Mononuclear cell (primary cell): ENCODE data around the gene PRDM8. TPM values are rescaled to one million over a fixed set of nuclear protein-coding genes. Genes with fewer than 3 reads are reported as not detected.

ENCODE experiments used
- H3K27me3 ChIP-seq: 2 replicates; pipeline ENCODE4 v1.6.0; 2011; ENCODE audit warnings: low read length, control low read depth; ENCODE audit not compliant: insufficient read depth
- H3K4me1 ChIP-seq: 2 replicates; pipeline ENCODE4 v1.5.1; 2011; ENCODE audit warnings: mild to moderate bottlenecking, low read length, control low read depth; ENCODE audit not compliant: insufficient read depth
- H3K4me3 ChIP-seq: 2 replicates; pipeline ENCODE4 v1.5.1; 2011; ENCODE audit warnings: mild to moderate bottlenecking, low read length, moderate library complexity
- H3K9me3 ChIP-seq: 2 replicates; pipeline ENCODE4 v1.5.1; 2011; ENCODE audit warnings: low read depth, mild to moderate bottlenecking, control low read depth, low read length
- total RNA-seq: library from RNA; depleted of rRNA; stranded (reverse); fragments of >200 nt; gene quantifications from one replicate; pipeline ENCODE4 v1.2.3, GENCODE V29; 2012

Gene PRDM8
- total RNA-seq, 1 donor, result 4.8 TPM

DNA sequence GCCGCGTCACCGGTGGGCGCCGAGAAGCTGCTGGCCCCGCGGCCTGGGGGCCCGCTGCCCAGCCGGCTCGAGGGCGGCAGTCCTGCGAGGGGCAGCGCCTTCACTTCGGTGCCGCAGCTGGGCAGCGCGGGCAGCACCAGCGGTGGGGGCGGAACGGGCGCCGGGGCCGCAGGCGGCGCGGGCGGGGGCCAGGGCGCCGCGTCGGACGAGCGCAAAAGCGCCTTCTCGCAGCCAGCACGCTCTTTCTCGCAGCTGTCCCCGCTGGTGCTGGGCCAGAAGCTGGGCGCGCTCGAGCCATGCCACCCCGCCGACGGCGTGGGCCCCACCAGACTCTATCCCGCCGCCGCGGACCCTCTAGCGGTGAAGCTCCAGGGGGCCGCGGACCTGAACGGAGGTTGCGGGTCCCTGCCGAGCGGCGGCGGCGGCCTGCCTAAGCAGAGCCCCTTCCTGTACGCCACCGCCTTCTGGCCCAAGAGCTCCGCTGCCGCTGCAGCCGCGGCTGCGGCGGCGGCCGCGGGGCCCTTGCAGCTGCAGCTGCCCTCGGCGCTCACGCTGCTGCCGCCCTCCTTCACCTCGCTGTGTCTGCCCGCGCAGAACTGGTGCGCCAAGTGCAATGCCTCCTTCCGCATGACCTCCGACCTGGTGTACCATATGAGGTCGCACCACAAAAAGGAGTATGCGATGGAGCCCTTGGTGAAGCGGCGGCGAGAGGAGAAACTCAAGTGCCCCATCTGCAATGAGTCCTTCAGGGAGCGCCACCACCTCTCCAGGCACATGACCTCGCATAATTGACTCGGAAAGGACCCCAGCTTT is 5.6 kb downstream of the PRDM8 start:
- H3K27me3 ChIP-seq, result peaks cover 28% of the 10 kb centered on the region
- no peaks in the 10 kb centered on the region for H3K9me3 ChIP-seq
- peaks cover 19% of the 10 kb centered on the region for H3K4me1 ChIP-seq
- peak overlapping the region; percentile 58 for H3K4me3 ChIP-seq

- Histone ChIP-seq H3K9me3 (no peaks in the 10 kb centered on the region), H3K4me1 (peaks cover 17% of the 10 kb centered on the region), H3K4me3 (no peak overlapping the region), H3K27me3 (peaks cover 14% of the 10 kb centered on the region)
Observed at GRCh38 chr4:80204433-80205011, 7.2 kb downstream of the PRDM8 start.

GRCh38 chr4:80206111-80206510 is 8.8 kb downstream of the PRDM8 start:
- Histone ChIP-seq H3K4me1 (peaks cover 17% of the 10 kb centered on the region), H3K4me3 (no peak overlapping the region), H3K9me3 (no peaks in the 10 kb centered on the region), H3K27me3 (peaks cover 7% of the 10 kb centered on the region)

GRCh38 chr4:80206521-80207171 is 9.3 kb downstream of the PRDM8 start:
- H3K4me1 ChIP-seq, result peaks cover 12% of the 10 kb centered on the region
- H3K27me3 ChIP-seq, result peaks cover 6% of the 10 kb centered on the region
- H3K4me3 ChIP-seq, result no peak overlapping the region
- H3K9me3 ChIP-seq, result no peaks in the 10 kb centered on the region

DNA sequence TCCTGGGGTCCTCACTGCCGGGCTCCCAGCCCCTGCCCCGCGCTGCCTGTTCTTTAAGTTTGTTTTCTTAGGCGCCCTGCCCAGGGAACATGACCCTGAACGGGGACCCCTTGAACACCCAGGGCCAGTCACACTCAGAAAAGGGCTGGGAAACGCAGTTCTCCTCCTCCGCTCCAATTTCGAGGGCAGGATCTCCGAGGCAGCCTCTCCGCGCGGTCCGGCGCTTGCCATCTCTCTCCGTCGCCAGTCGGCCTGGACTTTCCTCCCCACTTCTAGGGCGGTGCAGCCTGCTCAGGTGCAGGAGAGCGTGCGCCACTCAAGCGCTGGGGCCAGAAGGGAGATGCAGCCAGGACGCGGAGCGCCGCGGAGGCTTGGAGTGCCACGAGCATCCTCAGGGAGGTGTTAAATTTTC is 9.9 kb downstream of the PRDM8 start:
- Histone ChIP-seq H3K9me3 (no peaks in the 10 kb centered on the region), H3K4me3 (no peak overlapping the region), H3K27me3 (peaks cover 6% of the 10 kb centered on the region), H3K4me1 (peaks cover 8% of the 10 kb centered on the region)

- peaks cover 8% of the 10 kb centered on the region for H3K4me1 ChIP-seq
- H3K27me3 ChIP-seq, result peaks cover 6% of the 10 kb centered on the region
- no peaks in the 10 kb centered on the region for H3K9me3 ChIP-seq
- no peak overlapping the region for H3K4me3 ChIP-seq
Observed at GRCh38 chr4:80207664-80208063, 10.4 kb downstream of the PRDM8 start.

DNA sequence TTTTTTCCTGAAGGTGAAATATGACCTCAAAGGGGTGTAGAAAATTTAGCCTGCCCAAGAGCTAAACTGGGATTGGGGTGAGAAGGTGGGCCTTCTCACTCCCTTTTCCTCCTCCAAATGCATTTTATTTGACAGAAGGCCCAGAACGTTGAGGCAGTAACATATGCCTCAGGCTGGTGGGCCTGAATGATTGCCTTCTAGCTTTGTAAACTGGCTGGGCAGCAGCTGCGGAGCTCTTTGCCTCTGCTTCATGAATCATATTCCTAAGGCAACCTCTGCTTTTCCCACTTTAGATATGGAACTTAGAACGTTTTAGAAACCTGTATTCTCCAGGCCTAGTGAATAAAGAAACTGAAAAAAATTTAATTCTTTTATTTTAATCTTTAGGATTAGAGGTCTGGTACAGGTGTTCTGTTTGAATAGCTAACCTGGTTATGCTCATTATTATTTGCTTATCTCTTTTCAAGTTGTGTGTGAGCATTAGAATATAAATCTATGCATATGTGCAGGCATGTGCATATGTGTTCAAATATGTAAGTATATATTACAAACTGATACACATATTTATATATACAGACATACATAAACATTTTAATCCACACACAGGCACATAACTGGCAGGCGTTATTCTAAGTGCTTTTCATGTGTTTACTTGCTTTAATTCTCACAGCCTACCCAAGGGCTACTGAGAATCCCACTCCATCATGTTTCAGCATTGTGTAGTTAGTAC is 11.5 kb downstream of the PRDM8 start:
- Histone ChIP-seq H3K4me3 (no peak overlapping the region), H3K9me3 (no peaks in the 10 kb centered on the region), H3K4me1 (no peaks in the 10 kb centered on the region), H3K27me3 (peaks cover 6% of the 10 kb centered on the region)

DNA sequence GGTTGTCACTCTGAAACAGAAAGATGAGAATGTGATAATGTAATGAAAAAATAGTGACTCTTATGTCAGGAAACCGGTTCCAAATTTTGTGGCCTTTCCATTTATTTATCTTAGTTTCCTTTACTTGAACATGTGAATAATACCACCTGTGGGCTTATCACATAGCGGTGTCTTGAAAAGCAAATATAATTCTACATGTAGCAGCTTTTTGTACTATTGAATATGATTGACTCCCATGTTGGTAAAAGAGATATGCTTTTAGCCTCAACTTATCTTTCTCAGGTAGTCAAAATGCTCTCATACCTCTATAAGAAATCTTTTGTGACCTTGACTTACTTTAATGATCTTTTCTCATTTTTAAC is 12.0 kb downstream of the PRDM8 start:
- Histone ChIP-seq H3K27me3 (peaks cover 6% of the 10 kb centered on the region), H3K9me3 (no peaks in the 10 kb centered on the region), H3K4me1 (no peaks in the 10 kb centered on the region), H3K4me3 (no peak overlapping the region)

- H3K4me1 ChIP-seq, result no peaks in the 10 kb centered on the region
- H3K9me3 ChIP-seq, result no peaks in the 10 kb centered on the region
- H3K27me3 ChIP-seq, result peaks cover 6% of the 10 kb centered on the region
- no peak overlapping the region for H3K4me3 ChIP-seq
Observed at GRCh38 chr4:80210549-80210948, 13.2 kb downstream of the PRDM8 start.

- H3K4me3 ChIP-seq, result no peak overlapping the region
- peaks cover 10% of the 10 kb centered on the region for H3K27me3 ChIP-seq
- H3K4me1 ChIP-seq, result no peaks in the 10 kb centered on the region
- H3K9me3 ChIP-seq, result no peaks in the 10 kb centered on the region
Observed at GRCh38 chr4:80213117-80213815, 16.0 kb downstream of the PRDM8 start.

GRCh38 chr4:80215449-80216052 is 18.2 kb downstream of the PRDM8 start:
- H3K27me3 ChIP-seq, result peaks cover 23% of the 10 kb centered on the region
- H3K4me1 ChIP-seq, result no peaks in the 10 kb centered on the region
- no peak overlapping the region for H3K4me3 ChIP-seq
- H3K9me3 ChIP-seq, result no peaks in the 10 kb centered on the region

DNA sequence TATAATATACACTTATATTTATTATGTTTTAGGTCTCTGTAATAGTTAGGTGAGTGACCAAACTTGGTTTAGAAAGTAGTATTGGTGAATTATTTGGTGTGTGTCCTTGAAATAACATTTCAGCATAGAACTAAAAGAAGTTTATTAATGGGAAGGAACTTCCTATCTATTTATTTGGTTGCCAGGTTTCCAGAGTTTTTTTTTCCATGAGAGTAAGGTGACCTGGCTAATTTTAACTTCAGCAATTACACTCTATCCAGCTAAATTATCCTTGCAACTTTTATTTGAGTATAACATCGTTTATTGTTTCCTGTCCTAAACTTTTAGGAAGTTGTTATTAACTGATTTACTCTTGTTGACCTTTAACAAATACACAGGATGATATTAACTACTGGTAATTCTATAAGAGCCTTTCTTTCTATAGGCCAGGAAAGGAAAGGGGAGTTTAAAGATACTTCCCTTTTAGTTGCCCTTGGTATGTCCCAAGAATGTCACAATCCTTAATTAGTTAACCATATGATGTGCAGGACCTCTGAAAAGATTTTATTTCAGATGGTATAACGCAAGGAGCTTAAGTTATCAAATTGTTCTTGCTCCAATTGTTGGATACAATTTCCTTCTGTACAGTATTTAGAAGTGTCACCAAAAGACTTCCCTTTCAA is 18.9 kb downstream of the PRDM8 start:
- no peaks in the 10 kb centered on the region for H3K4me1 ChIP-seq
- no peak overlapping the region for H3K4me3 ChIP-seq
- H3K27me3 ChIP-seq, result peaks cover 21% of the 10 kb centered on the region
- H3K9me3 ChIP-seq, result no peaks in the 10 kb centered on the region

DNA sequence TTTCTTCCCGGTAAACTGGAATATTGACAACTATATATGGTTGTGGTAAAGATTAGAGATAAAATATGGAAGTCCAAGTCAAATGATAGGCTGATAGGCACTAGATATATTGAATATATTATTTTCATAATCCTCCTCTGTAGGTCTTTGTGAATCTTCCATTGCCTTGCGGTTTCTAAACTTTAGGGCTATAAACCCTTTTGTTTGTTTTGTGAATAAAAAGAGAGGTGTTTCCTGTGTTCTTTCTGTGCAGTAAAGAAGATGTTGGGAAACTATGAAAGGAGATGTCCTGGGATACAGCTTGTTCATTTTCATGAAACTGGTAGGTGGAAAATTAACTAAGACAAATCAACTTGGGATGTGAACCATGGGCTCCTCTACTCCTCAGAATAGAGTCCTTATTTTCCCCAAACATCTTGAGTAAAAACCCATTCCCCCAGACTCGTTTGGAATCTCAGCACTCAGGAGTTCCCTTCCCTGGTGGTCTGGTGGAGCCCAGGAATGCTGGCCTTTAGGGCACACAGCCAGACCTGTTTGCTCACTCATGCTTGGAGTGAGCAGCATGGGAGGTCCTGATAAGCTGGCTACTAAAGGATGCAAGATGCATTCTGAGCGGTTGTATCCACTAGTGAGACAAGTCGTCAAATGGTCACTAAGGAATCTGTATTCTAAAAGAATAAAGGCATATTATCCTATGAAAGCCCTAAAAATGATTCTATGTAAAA is 22.2 kb downstream of the PRDM8 start:
- peaks cover 31% of the 10 kb centered on the region for H3K27me3 ChIP-seq

More for the DNA sequence above, 22.2 kb downstream of the PRDM8 start:
- Histone ChIP-seq H3K9me3 (no peaks in the 10 kb centered on the region), H3K4me3 (no peak overlapping the region), H3K4me1 (no peaks in the 10 kb centered on the region)
